Measurements from ENCODE around the gene PRAF2. TPM values are rescaled to one million over a fixed set of nuclear protein-coding genes. Genes with fewer than 3 reads are reported as not detected.

The PRAF2 gene
- total RNA-seq, 3 donors from 2014 or later (not counting 1 experiment from before 2014, with no cell fraction given) = 18.1 to 24.8 (median 19.9) TPM

- H3K36me3 ChIP-seq (ENCODE audit: control insufficient read depth, insufficient read depth, low read length) = peaks cover 6% of the 10 kb centered on the region
- intact Hi-C loops (cut with micrococcal nuclease) = no loop called here
- H3K36me3 Mint-ChIP-seq = no peaks in the 10 kb centered on the region
- no peak overlapping the region for H3K4me3 ChIP-seq (ENCODE audit: low read length)
- no peak for TF ChIP-seq CTCF (IDR thresholded peaks at IDR 0.05)
- no peak overlapping the region for H3K27ac ChIP-seq (ENCODE audit: low read length)
- no peaks in the 10 kb centered on the region for H3K9me3 Mint-ChIP-seq
- 93% methylated on average over 3 of the region's 4 CpGs for WGBS (ENCODE audit: insufficient coverage)
- no peak overlapping the region for H3K4me3 Mint-ChIP-seq
- peaks cover 20% of the 10 kb centered on the region for H3K4me1 ChIP-seq (ENCODE audit: control insufficient read depth, insufficient read depth, low read length)
- H3K27ac Mint-ChIP-seq = peak overlapping the region in 1 of 2 donors; percentile 52
- H3K9me3 ChIP-seq (ENCODE audit: control insufficient read depth, insufficient read depth, low read length) = no peaks in the 10 kb centered on the region
- H3K4me1 Mint-ChIP-seq = peaks cover 11 to 13% of the 10 kb centered on the region in 2 donors
- no peaks in the 10 kb centered on the region for H3K27me3 Mint-ChIP-seq (ENCODE audit: low read depth in 2 of 2)
- no peak for ATAC-seq
- DNase-seq = no peak
- H3K27me3 ChIP-seq (ENCODE audit: control insufficient read depth, insufficient read depth, low read length) = no peaks in the 10 kb centered on the region
These were observed 2.8 kb downstream of the PRAF2 start for GRCh38 chrX:49070988-49071387.

GRCh38 chrX:49069038-49069437 lies 4.8 kb downstream of the PRAF2 start:
- H3K27ac Mint-ChIP-seq = no peak overlapping the region
- no peak overlapping the region for H3K4me3 Mint-ChIP-seq
- H3K9me3 Mint-ChIP-seq = no peaks in the 10 kb centered on the region
- peaks cover 14% of the 10 kb centered on the region for H3K4me1 ChIP-seq (ENCODE audit: control insufficient read depth, insufficient read depth, low read length)
- WGBS (ENCODE audit: insufficient coverage) = 96% methylated on average over 11 of the region's 11 CpGs
- H3K4me1 Mint-ChIP-seq = peaks cover 11 to 13% of the 10 kb centered on the region in 2 donors
- no peak for DNase-seq
- no peaks in the 10 kb centered on the region for H3K36me3 Mint-ChIP-seq
- no peaks in the 10 kb centered on the region for H3K9me3 ChIP-seq (ENCODE audit: control insufficient read depth, insufficient read depth, low read length)
- H3K27me3 Mint-ChIP-seq (ENCODE audit: low read depth in 2 of 2) = no peaks in the 10 kb centered on the region
- no peaks in the 10 kb centered on the region for H3K36me3 ChIP-seq (ENCODE audit: control insufficient read depth, insufficient read depth, low read length)
- intact Hi-C loops (cut with micrococcal nuclease) = no loop called here
- no peak overlapping the region for H3K4me3 ChIP-seq (ENCODE audit: low read length)
- TF ChIP-seq CTCF (IDR thresholded peaks at IDR 0.05) = no peak
- ATAC-seq = no peak
- no peak overlapping the region for H3K27ac ChIP-seq (ENCODE audit: low read length)
- no peaks in the 10 kb centered on the region for H3K27me3 ChIP-seq (ENCODE audit: control insufficient read depth, insufficient read depth, low read length)

GRCh38 chrX:49067285-49068120 lies 6.3 kb downstream of the PRAF2 start:
- H3K4me1 ChIP-seq (ENCODE audit: control insufficient read depth, insufficient read depth, low read length) = peaks cover under 1% of the 10 kb centered on the region
- H3K9me3 Mint-ChIP-seq = no peaks in the 10 kb centered on the region
- 98% methylated on average over 33 of the region's 41 CpGs for WGBS (ENCODE audit: insufficient coverage)
- H3K4me3 ChIP-seq (ENCODE audit: low read length) = no peak overlapping the region
- no peak for DNase-seq
- no peaks in the 10 kb centered on the region for H3K27me3 ChIP-seq (ENCODE audit: control insufficient read depth, insufficient read depth, low read length)
- no peak overlapping the region for H3K27ac Mint-ChIP-seq
- TF ChIP-seq CTCF (IDR thresholded peaks at IDR 0.05) = no peak
- no peaks in the 10 kb centered on the region for H3K27me3 Mint-ChIP-seq (ENCODE audit: low read depth in 2 of 2)
- no peak overlapping the region for H3K27ac ChIP-seq (ENCODE audit: low read length)
- intact Hi-C loops (cut with micrococcal nuclease) = no loop called here
- peaks cover 0 to under 1% of the 10 kb centered on the region in 2 donors for H3K4me1 Mint-ChIP-seq
- no peaks in the 10 kb centered on the region for H3K36me3 Mint-ChIP-seq
- H3K36me3 ChIP-seq (ENCODE audit: control insufficient read depth, insufficient read depth, low read length) = no peaks in the 10 kb centered on the region
- ATAC-seq = no peak
- H3K9me3 ChIP-seq (ENCODE audit: control insufficient read depth, insufficient read depth, low read length) = no peaks in the 10 kb centered on the region
- H3K4me3 Mint-ChIP-seq = no peak overlapping the region

Data from natural killer cell (primary cell).